ENCODE measurements around the gene SMG6.

DNA sequence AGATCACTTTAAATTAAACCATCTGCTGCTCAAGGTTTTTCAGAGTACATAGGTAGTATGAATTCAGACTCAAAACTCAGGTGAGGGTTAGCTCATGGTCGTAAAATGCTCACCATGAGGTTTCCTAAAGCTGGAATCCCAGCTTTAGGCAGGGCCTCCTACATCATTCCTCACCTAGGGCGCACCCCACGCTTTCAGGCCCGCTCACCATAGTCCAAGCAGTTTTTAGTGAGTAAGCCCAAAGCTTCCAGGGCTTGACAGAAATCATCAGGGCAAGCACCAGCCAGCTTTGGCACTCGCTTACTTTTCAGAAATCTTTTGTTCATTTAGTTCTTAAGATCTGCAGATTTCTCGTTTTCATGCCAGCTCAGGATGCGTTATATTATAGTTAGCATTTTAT, 158.9 kb downstream of the SMG6 start:
- TF ChIP-seq, protein P1, sequence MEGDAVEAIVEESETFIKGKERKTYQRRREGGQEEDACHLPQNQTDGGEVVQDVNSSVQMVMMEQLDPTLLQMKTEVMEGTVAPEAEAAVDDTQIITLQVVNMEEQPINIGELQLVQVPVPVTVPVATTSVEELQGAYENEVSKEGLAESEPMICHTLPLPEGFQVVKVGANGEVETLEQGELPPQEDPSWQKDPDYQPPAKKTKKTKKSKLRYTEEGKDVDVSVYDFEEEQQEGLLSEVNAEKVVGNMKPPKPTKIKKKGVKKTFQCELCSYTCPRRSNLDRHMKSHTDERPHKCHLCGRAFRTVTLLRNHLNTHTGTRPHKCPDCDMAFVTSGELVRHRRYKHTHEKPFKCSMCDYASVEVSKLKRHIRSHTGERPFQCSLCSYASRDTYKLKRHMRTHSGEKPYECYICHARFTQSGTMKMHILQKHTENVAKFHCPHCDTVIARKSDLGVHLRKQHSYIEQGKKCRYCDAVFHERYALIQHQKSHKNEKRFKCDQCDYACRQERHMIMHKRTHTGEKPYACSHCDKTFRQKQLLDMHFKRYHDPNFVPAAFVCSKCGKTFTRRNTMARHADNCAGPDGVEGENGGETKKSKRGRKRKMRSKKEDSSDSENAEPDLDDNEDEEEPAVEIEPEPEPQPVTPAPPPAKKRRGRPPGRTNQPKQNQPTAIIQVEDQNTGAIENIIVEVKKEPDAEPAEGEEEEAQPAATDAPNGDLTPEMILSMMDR (IDR thresholded peaks at IDR 0.05) = no peak
- no peak for TF ChIP-seq POLR2A (IDR thresholded peaks at IDR 0.05)
- no peak for TF ChIP-seq POLR2AphosphoS5 (IDR thresholded peaks at IDR 0.05)
- no peak for TF ChIP-seq EP300 (IDR thresholded peaks at IDR 0.05)

Data from upper lobe of left lung (tissue), 4 donors.